Skeletal muscle satellite cell (primary cell): ENCODE results near the gene TRPM4.

Source experiments
- H3K27me3 ChIP-seq: 2 replicates; pipeline ENCODE4 v1.7.0; 2013; ENCODE audit warnings: low read length; ENCODE audit not compliant: control insufficient read depth, insufficient read depth
- H3K36me3 ChIP-seq: 2 replicates; pipeline ENCODE4 v1.7.0; 2013; ENCODE audit warnings: mild to moderate bottlenecking, control low read depth, low read length; ENCODE audit not compliant: insufficient read depth
- H3K4me1 ChIP-seq: 2 replicates; pipeline ENCODE4 v1.7.0; 2013; ENCODE audit warnings: low read length; ENCODE audit not compliant: control insufficient read depth, insufficient read depth
- H3K4me2 ChIP-seq: 2 replicates; pipeline ENCODE4 v1.7.0; 2013; ENCODE audit warnings: mild to moderate bottlenecking, low read length
- H3K4me3 ChIP-seq: 2 replicates; pipeline ENCODE4 v1.7.0; 2013; ENCODE audit warnings: low read length
- H3K9ac ChIP-seq: 2 replicates; pipeline ENCODE4 v1.7.0; 2013; ENCODE audit warnings: mild to moderate bottlenecking, low read depth, low read length, moderate library complexity
- H3K9me3 ChIP-seq: replicated peaks from 2 replicates; pipeline ENCODE4 v1.7.0; 2013; ENCODE audit warnings: mild to moderate bottlenecking, control low read depth, low read length

TRPM4 gene

DNA sequence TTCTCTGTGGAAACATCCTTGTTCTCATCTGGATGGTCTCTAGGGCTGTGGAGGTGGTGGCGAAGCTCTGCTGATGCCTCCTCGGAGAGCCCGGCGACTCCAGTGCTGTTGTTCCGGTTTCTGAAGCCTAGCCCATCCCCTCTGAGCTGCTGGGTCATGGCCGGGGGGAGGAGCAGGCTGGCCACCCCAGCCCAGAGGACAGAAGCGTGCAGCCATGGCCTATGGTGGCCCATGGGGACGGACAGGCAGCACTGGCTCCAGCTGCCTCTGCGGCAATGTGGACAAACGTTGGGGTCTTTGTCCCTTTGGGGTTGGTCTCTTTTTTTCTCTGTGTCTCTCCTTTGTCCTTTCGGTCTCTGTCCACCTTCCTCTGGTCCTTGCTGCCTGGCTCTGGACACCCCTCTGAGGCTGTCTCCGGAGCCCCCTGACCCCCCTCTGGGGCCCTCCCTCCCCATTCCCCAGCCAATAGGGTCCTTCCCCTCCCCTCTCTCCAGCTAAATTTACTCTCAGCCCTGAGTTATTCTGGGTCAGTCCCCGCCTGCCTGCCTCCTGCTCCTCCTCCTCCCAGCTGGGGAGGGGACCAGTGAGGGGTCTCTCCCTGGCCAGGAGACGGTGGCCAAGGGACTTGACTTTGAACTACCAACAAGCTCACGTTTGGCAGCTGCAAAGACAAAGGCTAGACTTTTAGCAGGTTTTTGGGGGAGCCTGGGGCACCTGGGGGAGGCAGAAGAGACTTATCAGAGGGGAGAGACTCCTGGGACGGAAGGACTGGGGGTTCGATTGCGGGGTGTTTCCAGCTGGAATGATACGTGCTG is 2.4 kb upstream of the TRPM4 start, which contains the start of gene HRC:
Gene HRC, minus strand, starts transcription at position 392 of the 815 bp plus-strand sequence. Its CDS starts 159 bp downstream, at position 233.
- no peak within 1 kb of the TSS for H3K9ac ChIP-seq
- H3K9me3 ChIP-seq = no peaks in the 10 kb centered on the region
- H3K36me3 ChIP-seq = no peaks in the 10 kb centered on the region
- no peak within 1 kb of the TSS for H3K4me3 ChIP-seq
- peaks cover 10% of the 10 kb centered on the region for H3K4me1 ChIP-seq
- no peaks in the 10 kb centered on the region for H3K27me3 ChIP-seq
- H3K4me2 ChIP-seq = no peak within 1 kb of the TSS

DNA sequence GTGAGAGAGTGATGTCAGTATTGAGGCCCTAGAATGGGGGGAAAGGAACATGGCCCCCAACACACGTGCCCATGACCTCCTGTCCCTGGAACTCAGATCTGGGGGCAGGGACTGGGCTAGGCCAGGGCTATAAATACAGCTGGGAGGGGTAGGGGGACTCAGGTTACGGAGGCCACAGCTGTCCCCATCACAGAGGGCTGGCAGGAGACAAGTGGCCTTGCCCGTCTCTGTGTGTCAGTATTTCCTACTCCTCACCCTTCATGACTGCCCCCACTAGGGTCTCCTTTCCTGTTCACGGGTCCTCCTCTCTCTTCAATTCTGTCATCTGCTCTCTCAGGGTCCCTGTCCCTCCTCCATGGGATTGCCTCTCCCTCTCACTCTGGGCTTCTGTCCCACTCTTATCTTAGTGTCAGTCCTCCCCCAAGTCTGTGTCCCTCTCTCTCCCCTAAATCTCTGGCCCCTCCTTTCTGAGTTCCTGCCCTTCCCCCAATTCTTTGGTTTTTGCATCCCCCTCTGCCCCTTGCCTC is 1.7 kb upstream of the TRPM4 start:
- H3K4me3 ChIP-seq = no peak overlapping the region
- no peak overlapping the region for H3K4me2 ChIP-seq
- no peaks in the 10 kb centered on the region for H3K27me3 ChIP-seq
- H3K9me3 ChIP-seq = no peaks in the 10 kb centered on the region
- no peaks in the 10 kb centered on the region for H3K36me3 ChIP-seq
- H3K9ac ChIP-seq = no peak overlapping the region
- peaks cover 5% of the 10 kb centered on the region for H3K4me1 ChIP-seq

DNA sequence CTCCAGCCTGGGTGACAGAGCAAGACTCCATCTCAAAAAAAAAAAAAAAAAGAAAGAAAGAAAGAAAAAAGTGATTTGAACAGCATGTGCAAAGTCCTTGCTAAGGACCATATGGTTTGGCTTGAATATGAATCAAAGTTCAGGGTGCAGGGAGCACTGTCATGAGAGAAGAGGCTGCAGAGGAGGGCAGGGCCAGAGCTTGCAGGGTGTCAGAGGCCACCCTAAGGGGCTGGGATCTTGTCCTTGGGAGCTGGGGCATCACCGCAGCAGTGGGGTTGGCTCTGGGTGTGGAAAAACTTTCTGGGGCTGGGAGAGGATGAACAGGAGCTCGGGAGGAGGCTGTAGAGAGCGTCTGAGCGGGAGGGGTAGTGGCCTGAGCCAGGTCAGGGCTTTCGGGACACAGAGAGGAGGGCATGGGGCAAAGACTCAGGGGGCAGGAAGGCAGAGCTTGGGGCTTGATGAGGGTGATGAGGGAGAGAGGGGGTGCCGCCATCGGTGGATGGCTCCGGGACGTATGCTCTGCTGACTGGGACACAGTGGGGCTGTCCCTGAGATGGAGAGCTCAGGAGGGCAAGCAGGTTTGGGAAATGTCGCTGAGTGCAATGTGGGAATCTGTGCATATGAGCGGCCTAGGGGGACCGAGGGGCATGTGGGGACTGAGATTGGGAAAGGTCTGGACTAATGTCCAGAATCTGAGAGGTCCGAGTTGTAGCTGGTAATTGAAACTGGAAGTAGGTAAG is 3.0 kb downstream of the TRPM4 start:
- Histone ChIP-seq H3K9ac (no peak overlapping the region), H3K36me3 (peaks cover 3% of the 10 kb centered on the region), H3K4me3 (no peak overlapping the region), H3K4me1 (peaks cover 13% of the 10 kb centered on the region), H3K4me2 (no peak overlapping the region), H3K27me3 (no peaks in the 10 kb centered on the region), H3K9me3 (no peaks in the 10 kb centered on the region)

DNA sequence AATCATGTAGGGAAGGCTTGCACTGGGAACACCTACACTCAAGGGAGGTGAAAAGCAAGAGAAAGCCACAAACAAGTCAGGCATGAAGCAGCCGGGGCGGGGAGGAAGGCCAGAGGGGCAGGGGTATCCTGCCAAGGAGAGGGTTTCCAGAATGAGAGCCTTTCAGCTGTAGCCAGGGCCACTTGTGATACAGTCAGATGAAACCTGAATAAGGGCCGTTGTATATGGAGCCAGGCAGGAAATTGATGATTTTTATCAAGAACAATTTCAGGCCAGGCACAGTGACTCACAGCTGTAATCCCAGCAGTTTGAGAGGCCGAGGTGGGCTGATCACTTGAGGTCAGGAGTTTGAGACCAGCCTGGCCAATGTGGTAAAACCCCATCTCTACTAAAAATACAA is 4.4 kb downstream of the TRPM4 start:
- H3K27me3 ChIP-seq = no peaks in the 10 kb centered on the region
- no peak overlapping the region for H3K4me3 ChIP-seq
- H3K36me3 ChIP-seq = peaks cover 3% of the 10 kb centered on the region
- H3K4me2 ChIP-seq = no peak overlapping the region
- no peak overlapping the region for H3K9ac ChIP-seq
- H3K4me1 ChIP-seq = peaks cover 13% of the 10 kb centered on the region
- H3K9me3 ChIP-seq = no peaks in the 10 kb centered on the region

DNA sequence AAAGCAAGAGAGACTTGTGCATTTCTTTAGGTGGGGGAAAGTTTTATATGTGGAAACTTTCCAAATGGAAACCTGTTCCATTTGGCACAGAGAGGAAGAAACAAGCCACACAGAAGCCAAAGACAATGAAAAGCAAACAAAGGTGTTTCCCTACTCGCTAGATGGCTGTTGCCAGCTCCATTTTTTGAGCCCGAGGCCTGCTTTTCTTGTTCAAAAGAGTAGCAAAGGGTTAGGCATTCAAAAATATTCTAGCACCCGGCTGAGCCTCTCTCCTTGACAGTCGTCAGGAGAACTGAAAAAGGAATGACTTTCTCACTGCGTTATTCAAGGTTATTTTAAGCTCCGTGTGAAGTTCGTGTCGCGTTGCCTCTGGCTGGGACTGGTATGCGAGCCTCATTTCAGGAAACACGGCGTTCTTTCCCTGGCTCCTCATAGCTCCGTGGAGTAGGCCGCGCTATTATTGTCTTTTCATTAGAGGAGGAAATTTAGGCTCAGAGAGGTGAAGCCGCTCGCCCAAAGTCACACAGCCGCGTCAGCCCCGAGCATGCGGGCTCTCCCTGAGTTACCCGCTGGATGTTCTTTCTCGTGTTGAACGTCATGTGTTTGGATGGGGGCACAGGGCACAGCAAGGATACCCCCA is 7.6 kb downstream of the TRPM4 start:
- H3K9ac ChIP-seq = no peak overlapping the region

DNA sequence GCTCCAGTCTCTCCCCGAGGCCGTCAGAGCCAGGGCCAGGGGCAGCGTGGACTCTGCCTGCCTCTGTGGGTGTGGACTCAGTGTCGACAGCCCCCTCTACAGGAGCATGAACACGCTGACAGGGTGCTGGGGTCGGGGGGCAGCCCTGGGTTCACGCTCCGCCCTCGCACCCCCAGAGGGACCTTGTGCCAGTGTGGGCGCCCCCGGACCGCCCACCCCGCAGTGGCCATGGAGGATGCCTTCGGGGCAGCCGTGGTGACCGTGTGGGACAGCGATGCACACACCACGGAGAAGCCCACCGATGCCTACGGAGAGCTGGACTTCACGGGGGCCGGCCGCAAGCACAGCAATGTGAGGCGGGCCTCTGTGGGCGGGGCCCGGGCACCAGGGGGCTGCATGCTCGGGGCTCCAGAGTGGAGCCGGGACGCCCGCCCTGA is 8.3 kb downstream of the TRPM4 start:
- H3K4me2 ChIP-seq = no peak overlapping the region
- H3K27me3 ChIP-seq = no peaks in the 10 kb centered on the region
- H3K9me3 ChIP-seq = no peaks in the 10 kb centered on the region
- no peak overlapping the region for H3K9ac ChIP-seq
- no peak overlapping the region for H3K4me3 ChIP-seq
- H3K4me1 ChIP-seq = peaks cover 8% of the 10 kb centered on the region
- peaks cover 6% of the 10 kb centered on the region for H3K36me3 ChIP-seq

More for the DNA sequence above, 7.6 kb downstream of the TRPM4 start:
- Histone ChIP-seq H3K27me3 (no peaks in the 10 kb centered on the region), H3K4me3 (no peak overlapping the region), H3K4me1 (peaks cover 8% of the 10 kb centered on the region), H3K36me3 (peaks cover 3% of the 10 kb centered on the region), H3K4me2 (no peak overlapping the region), H3K9me3 (no peaks in the 10 kb centered on the region)

DNA sequence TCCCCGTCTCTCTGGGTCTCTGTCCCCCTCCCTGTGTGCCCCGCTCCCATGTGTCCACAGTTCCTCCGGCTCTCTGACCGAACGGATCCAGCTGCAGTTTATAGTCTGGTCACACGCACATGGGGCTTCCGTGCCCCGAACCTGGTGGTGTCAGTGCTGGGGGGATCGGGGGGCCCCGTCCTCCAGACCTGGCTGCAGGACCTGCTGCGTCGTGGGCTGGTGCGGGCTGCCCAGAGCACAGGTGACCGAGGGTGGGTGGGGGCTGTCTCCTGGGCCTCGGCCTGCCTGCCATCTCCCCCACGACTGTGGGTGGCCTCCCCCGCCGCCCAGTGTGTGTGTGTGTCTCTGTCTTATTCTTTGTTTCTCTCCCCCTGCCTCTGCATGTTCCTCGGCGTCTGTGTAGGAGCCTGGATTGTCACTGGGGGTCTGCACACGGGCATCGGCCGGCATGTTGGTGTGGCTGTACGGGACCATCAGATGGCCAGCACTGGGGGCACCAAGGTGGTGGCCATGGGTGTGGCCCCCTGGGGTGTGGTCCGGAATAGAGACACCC is 10.3 kb downstream of the TRPM4 start:
- Histone ChIP-seq H3K4me3 (no peak overlapping the region), H3K9me3 (no peaks in the 10 kb centered on the region), H3K4me2 (no peak overlapping the region), H3K27me3 (no peaks in the 10 kb centered on the region), H3K36me3 (peaks cover 20% of the 10 kb centered on the region), H3K9ac (no peak overlapping the region), H3K4me1 (no peaks in the 10 kb centered on the region)

DNA sequence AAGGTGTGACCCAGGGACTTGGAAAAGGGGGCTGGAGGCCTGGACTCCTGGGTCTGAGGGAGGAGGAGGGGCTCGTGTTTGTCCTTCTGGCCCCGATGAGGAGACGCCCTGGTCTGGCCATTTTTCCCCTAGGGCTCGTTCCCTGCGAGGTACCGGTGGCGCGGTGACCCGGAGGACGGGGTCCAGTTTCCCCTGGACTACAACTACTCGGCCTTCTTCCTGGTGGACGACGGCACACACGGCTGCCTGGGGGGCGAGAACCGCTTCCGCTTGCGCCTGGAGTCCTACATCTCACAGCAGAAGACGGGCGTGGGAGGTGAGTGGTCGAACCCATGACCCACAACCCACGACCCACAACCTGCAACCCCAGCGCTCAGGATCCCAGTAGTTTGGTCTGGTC is 10.8 kb downstream of the TRPM4 start:
- no peak overlapping the region for H3K4me3 ChIP-seq
- no peak overlapping the region for H3K4me2 ChIP-seq
- no peak overlapping the region for H3K9ac ChIP-seq
- no peaks in the 10 kb centered on the region for H3K9me3 ChIP-seq
- H3K4me1 ChIP-seq = no peaks in the 10 kb centered on the region
- peaks cover 24% of the 10 kb centered on the region for H3K36me3 ChIP-seq
- no peaks in the 10 kb centered on the region for H3K27me3 ChIP-seq

DNA sequence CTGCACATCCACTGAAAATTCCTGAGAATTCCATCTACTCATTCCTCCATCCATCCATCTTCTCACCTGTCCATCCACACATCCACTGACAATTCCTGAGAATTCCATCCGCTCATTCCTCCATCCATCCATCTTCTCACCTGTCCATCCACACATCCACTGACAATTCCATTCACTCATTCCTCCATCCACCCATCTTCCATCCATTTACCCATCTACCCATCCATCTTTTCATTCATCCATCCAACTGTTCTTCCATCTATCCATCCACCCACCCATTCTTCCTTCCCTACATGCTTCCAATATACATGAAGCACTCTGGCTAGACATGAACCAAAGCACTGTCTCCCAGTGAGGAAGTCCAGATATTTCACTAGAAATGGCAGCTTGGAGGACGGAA is 15.6 kb downstream of the TRPM4 start:
- Histone ChIP-seq H3K27me3 (no peaks in the 10 kb centered on the region), H3K9ac (no peak overlapping the region), H3K4me1 (no peaks in the 10 kb centered on the region), H3K36me3 (peaks cover 28% of the 10 kb centered on the region), H3K4me2 (no peak overlapping the region), H3K4me3 (no peak overlapping the region), H3K9me3 (no peaks in the 10 kb centered on the region)

DNA sequence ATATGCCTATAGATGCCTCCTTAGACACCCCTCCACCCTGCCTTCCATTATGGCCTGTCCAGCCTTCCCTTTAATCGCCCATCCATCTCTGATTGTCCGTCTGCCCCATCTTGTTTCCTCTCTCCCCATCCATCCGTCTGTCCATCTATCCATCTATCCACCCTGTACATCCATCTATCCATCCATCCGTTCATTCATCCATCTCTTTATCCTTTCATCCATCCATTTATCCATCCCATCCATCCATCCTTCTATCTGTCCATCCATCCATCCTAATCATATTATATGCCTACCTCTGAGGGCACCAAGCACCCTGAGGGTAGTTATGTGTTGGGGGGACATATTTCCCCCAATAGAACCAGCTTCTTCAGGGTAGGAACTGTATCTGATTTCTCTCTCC is 23.1 kb downstream of the TRPM4 start:
- no peaks in the 10 kb centered on the region for H3K4me1 ChIP-seq

More for the DNA sequence above, 23.1 kb downstream of the TRPM4 start:
- no peak overlapping the region for H3K9ac ChIP-seq
- H3K27me3 ChIP-seq = no peaks in the 10 kb centered on the region
- no peak overlapping the region for H3K4me2 ChIP-seq
- no peaks in the 10 kb centered on the region for H3K9me3 ChIP-seq
- H3K36me3 ChIP-seq = peaks cover 26% of the 10 kb centered on the region
- no peak overlapping the region for H3K4me3 ChIP-seq
